ENCODE data around the gene PAPOLB. TPM values are rescaled to one million over a fixed set of nuclear protein-coding genes. Genes with fewer than 3 reads are reported as not detected.

Gene PAPOLB
- polyA plus RNA-seq, 1 donor from 2014 or later: 0.05 TPM

GRCh38 chr7:4825081-4825480, 36.7 kb downstream of the PAPOLB start:
- H3K36me3 ChIP-seq (ENCODE audit: insufficient read depth, low read length): no peaks in the 10 kb centered on the region
- no peaks in the 10 kb centered on the region for H4K20me1 ChIP-seq (ENCODE audit: insufficient read depth)
- no peak overlapping the region for H3K9ac ChIP-seq (ENCODE audit: low read length)
- H3K4me2 ChIP-seq (ENCODE audit: low read length): no peak overlapping the region
- no peak overlapping the region for H3K27ac ChIP-seq (ENCODE audit: low read length)
- no peak overlapping the region for H3K4me3 ChIP-seq (ENCODE audit: low read length)
- H2AFZ ChIP-seq (ENCODE audit: low read depth, low read length): no peak overlapping the region
- no peaks in the 10 kb centered on the region for H3K79me2 ChIP-seq (replicated peaks; ENCODE audit: insufficient read depth, low read length)
- H3K27me3 ChIP-seq (ENCODE audit: insufficient read depth, low read depth, low read length): no peaks in the 10 kb centered on the region
- H3K9me3 ChIP-seq (ENCODE audit: low read length): no peaks in the 10 kb centered on the region
- no peaks in the 10 kb centered on the region for H3K9me2 ChIP-seq (ENCODE audit: insufficient read depth, low read length)
- H3F3A ChIP-seq (ENCODE audit: insufficient read depth, low read length, poor library complexity, severe bottlenecking): no peaks in the 10 kb centered on the region
- TF ChIP-seq POLR2AphosphoS5 (IDR thresholded peaks at IDR 0.05) (no peak), MXI1 (conservative IDR thresholded peaks at IDR 0.05; ENCODE audit: poor library complexity, severe bottlenecking) (no peak), CTCF (IDR thresholded peaks at IDR 0.05; ENCODE audit: poor library complexity, severe bottlenecking) (no peak), REST (IDR thresholded peaks at IDR 0.05; ENCODE audit: borderline replicate concordance) (no peak), TAF1 (IDR thresholded peaks at IDR 0.05; ENCODE audit: low read depth) (no peak), EZH2 (IDR thresholded peaks at IDR 0.05; ENCODE audit: borderline replicate concordance, insufficient read depth, low read length, poor library complexity, severe bottlenecking) (no peak), SMC3 (conservative IDR thresholded peaks at IDR 0.05; ENCODE audit: poor library complexity) (no peak), EP300 (conservative IDR thresholded peaks at IDR 0.05; ENCODE audit: poor library complexity, severe bottlenecking) (no peak), RAD21 (conservative IDR thresholded peaks at IDR 0.05) (no peak)

GRCh38 chr7:4824120-4824775, 37.6 kb downstream of the PAPOLB start:
- H3K4me3 ChIP-seq (ENCODE audit: low read length): no peak overlapping the region
- no peaks in the 10 kb centered on the region for H3K9me2 ChIP-seq (ENCODE audit: insufficient read depth, low read length)
- no peaks in the 10 kb centered on the region for H3K9me3 ChIP-seq (ENCODE audit: low read length)
- no peaks in the 10 kb centered on the region for H4K20me1 ChIP-seq (ENCODE audit: insufficient read depth)
- no peak overlapping the region for H3K4me2 ChIP-seq (ENCODE audit: low read length)
- no peaks in the 10 kb centered on the region for H3K36me3 ChIP-seq (ENCODE audit: insufficient read depth, low read length)
- H3K79me2 ChIP-seq (replicated peaks; ENCODE audit: insufficient read depth, low read length): no peaks in the 10 kb centered on the region
- H3K27me3 ChIP-seq (ENCODE audit: insufficient read depth, low read depth, low read length): no peaks in the 10 kb centered on the region
- no peak overlapping the region for H2AFZ ChIP-seq (ENCODE audit: low read depth, low read length)
- no peak overlapping the region for H3K9ac ChIP-seq (ENCODE audit: low read length)
- no peaks in the 10 kb centered on the region for H3F3A ChIP-seq (ENCODE audit: insufficient read depth, low read length, poor library complexity, severe bottlenecking)
- H3K27ac ChIP-seq (ENCODE audit: low read length): no peak overlapping the region
- TF ChIP-seq REST (IDR thresholded peaks at IDR 0.05; ENCODE audit: borderline replicate concordance): no peak

All from neural cell (in vitro differentiated cells).